GM18858 (cell line): Measurements from ENCODE around the gene ATP5F1C.
"Not testable (repeated sequence)": the region's sequence is repeated elsewhere in the genome, so short reads cannot be mapped to it uniquely, and the experiment has no call there.

Experiments used
- ATAC-seq: cut with Tn5 transposase; IDR thresholded peaks from one replicate; pipeline ENCODE4 v1.9.1; 2021; ENCODE audit not compliant: unreplicated experiment

Gene ATP5F1C

DNA sequence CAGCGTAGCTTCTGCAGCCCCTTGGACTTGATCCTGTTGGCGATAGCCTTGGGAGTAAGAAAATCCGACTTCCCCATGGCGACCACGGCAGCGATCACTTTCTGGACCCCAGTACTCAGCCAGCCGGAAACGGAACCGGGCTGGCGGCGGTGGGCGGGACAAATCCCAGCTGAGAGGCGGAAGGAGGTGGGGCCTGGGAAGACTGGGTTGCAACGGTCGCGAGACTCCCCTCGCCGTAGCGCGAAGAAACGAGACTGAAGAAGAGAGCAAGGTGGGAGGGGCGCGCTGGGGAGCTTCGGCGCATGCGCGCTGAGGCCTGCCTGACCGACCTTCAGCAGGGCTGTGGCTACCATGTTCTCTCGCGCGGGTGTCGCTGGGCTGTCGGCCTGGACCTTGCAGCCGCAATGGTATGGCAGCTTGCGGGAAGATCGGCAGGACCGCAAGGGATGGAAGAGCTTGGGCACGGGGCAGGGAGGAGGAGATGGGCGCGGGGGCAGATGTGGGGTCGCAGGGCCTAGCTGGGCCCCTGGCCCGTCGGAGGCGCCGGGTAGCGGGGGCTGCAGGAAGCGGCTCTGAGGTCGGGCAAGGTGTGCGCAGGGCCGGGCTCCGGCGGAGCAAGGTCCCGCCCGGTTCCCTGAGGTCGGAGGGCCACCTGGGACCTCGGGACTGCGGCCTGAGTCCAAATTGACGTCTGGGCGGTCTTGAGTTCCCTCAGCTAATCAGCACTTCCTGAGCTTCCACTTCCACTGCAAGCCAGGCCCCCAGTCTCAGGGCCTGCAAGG, at the start of gene ATP5F1C, which contains the start of gene KIN:
Gene ATP5F1C, plus strand, starts transcription at position 321 of the 782 bp plus-strand sequence. Its CDS starts 31 bp downstream, at position 352.
Gene KIN, minus strand, starts transcription at position 137 of the 782 bp plus-strand sequence. Its CDS starts 60 bp downstream, at position 77.
- peak; percentile 89 for ATAC-seq

DNA sequence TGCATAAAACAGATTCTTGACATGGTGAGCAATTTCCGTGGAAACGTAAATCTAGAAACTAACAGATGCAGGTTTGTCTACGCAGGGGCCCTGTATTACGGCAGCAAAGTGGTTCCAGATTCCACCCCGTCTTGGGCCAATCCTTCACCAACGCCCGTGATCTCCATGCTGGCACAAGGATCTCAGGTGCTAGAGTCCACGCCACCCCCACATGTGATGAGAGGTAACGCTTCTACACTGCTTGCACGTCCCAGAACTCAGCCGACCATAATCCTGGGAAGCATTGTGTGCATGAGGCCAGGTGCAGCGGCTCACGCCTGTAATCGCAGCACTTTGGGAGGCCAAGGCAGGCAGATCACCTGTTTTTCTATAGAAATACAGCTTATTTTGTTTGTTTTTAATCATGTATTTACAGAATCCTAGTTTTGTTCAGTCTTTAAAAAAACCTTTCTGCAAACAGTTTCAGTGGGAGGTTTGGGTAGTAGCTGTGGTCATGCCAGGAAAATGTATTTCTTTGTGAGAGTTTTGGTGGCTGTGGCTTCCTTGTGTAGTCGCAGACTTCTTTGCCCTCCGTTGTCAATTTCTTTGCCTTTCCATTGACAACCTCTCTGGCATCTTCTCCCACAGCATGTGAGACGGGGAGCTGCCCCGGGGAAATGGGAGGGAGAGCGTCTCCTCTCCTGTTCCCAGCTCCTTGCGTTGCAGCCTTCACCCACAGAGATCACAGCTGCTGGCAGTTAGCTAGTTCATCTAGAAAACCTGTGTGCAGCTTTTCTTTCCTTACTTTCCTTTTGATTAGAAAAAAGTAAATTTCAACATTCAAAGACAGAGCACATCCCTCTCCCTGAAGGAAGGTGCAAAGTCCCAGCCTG, 49.2 kb upstream of the ATP5F1C start:
- no peak for ATAC-seq

DNA sequence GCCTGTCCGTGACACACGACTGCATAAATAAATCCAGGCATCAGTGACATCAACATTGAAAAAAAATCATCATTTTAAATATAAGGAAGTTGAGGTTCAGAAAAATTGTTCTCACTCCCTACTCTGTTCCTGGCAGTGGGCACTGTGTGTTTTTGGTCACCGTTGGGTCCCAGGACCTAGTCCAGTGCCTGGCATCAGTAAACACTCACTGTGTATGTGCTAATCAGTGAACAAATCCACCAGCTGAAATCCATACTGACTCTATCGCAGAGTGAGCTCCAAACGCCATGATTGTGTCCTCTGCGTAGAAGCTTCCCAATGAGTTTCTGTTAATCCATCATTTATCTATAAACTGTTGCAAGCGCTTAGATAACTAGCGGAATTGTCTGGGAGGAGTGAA, 43.7 kb upstream of the ATP5F1C start:
- no peak for ATAC-seq

GRCh38 chr10:7748637-7749036, 39.3 kb upstream of the ATP5F1C start:
- ATAC-seq: not testable (repeated sequence)

- no peak for ATAC-seq
Measured at GRCh38 chr10:7750222-7750621, 37.8 kb upstream of the ATP5F1C start.

DNA sequence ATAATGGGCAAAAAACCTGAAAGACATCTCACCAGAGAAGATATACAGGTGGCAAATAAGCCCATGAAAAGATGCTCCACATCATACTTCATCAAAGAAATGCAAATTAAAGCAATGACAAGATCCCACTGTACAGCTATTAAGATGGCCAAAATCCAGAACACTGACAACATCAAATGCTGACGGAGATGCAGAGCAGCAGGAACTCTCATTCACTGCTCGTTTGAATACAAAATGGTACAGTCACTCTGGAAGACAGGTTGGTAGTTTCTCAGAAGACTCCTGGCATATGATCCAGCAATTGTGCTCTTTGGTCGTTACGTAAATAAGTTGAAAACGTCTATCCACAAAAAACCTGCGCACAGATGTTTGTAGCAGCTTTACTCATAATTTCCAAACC, 35.7 kb upstream of the ATP5F1C start:
- no peak for ATAC-seq

- ATAC-seq: no peak
Measured at GRCh38 chr10:7755103-7755502, 32.9 kb upstream of the ATP5F1C start.

GRCh38 chr10:7756360-7756992, 31.5 kb upstream of the ATP5F1C start:
- no peak for ATAC-seq

DNA sequence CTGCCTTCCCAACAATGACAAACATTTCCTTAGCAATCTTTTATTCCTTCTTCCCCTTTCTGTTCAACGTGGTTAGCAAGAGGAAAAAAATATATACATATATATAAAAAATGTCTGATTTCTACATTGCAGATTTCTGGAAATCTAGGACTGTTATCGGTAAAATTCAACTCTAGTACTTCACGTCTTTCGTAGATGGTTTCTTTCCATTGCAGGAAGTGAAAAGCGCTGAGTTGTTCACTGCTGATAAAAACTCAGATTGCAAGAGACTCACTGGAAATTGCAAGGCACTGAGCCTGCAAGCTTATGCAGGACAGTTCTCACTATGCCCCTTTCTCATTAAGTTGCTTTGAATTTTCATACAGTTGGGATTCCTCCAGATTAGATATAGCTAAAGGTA, 24.0 kb upstream of the ATP5F1C start:
- ATAC-seq: no peak

DNA sequence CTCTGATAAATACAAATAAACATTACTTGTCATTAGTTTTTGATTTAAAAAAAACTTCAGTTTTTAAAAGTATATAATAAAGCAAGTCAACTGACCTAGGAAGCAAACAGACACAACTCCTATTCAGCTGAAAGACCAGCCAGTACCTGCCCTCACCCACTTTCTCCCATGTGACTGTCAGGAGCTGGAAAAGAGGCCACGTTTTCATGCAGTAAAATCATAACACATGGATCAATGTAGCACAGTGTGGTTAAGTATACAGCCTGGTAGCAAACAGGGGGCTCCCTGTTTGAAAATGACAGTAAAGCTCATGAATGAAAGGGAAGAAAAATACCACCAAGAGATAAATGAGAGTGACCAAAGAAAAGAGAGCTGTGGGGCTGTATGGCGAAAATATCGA, 21.7 kb upstream of the ATP5F1C start:
- ATAC-seq: no peak

GRCh38 chr10:7767209-7767608, 20.8 kb upstream of the ATP5F1C start:
- ATAC-seq: no peak

- no peak for ATAC-seq
Measured at GRCh38 chr10:7768417-7768816, 19.6 kb upstream of the ATP5F1C start.

- ATAC-seq: no peak
Measured at GRCh38 chr10:7773845-7774801, 13.9 kb upstream of the ATP5F1C start.

DNA sequence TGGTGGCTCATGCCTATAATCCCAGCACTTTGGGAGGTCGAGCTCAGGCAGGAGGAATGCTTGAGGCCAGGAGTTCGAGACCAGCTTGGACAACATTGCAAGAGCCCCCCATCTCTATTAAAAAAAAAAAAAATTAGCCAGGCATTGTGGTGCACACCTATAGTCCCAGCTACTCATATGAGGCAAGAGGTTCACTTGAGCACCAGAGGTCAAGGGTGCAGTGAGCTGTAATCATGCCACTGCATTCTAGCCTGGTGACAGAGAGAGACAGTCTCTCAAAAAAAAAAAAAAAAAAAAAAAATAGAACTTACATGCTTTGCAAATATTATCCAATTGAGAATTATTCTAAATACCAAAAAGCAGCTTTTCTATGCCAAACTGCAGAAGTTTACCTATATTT, 11.2 kb upstream of the ATP5F1C start:
- ATAC-seq: no peak

GRCh38 chr10:7782194-7782593, 5.8 kb upstream of the ATP5F1C start:
- ATAC-seq: not testable (repeated sequence)

- ATAC-seq: no peak
Measured at GRCh38 chr10:7786430-7786829, 1.5 kb upstream of the ATP5F1C start.

DNA sequence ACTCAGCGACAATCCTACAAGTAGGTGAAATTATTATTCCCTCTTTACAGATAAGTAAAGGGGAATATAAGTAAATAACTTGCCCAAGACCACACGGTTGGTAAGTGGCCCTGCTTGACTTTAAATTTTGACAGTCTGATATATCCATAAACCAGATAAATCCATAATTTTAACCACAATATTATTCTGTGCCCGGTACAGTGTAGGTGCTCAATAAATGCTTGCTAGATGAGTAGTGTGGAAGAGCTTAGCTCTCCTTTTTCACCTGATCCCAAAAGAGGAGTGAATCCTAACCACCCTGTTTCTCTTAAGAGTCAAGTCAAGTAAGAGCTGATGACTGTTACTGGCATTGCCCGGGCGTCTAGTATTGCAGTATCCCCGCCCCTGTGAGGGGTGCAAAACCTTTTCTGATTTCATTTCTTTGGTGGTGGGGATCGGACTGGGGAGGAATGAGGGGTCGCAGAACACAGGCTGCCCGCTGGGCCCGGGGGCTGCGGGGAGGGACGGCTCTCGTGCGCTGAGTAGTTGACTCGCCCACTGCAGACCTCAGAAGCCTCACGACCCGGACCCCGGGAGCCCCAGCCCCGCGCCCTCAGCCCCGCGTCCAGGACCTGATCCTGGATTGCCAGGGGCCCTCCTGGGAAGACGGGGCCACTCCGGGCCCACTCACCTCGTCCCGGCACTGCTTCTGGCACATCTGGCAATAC, 674 bp upstream of the ATP5F1C start:
- no peak for ATAC-seq

- peak; percentile 7 for ATAC-seq
Measured at GRCh38 chr10:7788639-7789286, 786 bp downstream of the ATP5F1C start.

DNA sequence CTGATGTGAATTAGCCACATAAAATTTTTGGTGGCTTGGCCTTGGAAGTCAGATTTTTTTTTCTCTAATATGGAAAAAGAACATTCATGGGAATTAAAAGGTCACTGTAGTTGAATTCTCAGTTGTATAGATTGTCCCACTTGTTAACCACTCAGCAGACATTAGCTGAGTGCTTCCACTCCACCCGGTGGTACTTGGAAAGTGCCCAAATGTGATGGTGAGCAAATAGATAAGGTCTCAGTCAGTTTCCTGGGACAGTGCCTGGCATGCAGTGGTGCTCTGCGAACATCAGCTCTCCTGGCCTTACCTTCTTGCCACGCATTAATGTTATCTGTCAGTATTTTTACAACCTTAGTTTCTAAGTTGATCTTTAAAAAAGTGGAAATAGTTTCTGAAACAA, 1.4 kb downstream of the ATP5F1C start:
- no peak for ATAC-seq
